Measurements from ENCODE around the gene TXNRD2.
"Not testable (repeated sequence)": the region's sequence is repeated elsewhere in the genome, so short reads cannot be mapped to it uniquely, and the experiment has no call there.

Gene TXNRD2

GRCh38 chr22:19914201-19914943 is 27.2 kb downstream of the TXNRD2 start:
- intact Hi-C loops (cut with DNase I), result no loop called here
- no peak for DNase-seq

- intact Hi-C loops (cut with DNase I), result no loop called here
- DNase-seq, result no peak
These were observed 28.2 kb downstream of the TXNRD2 start for GRCh38 chr22:19913337-19913936.

- intact Hi-C loops (cut with DNase I), result no loop called here
- no peak for DNase-seq
These were observed 29.2 kb downstream of the TXNRD2 start for GRCh38 chr22:19912271-19912999.

GRCh38 chr22:19911540-19912270 is 29.9 kb downstream of the TXNRD2 start:
- no peak for DNase-seq
- intact Hi-C loops (cut with DNase I), result loop anchor here (2.0 kb wide), 1 partner anchor 179 kb away; no protein-coding TSS in a partner anchor

GRCh38 chr22:19910180-19910744 is 31.4 kb downstream of the TXNRD2 start:
- no peak for DNase-seq
- intact Hi-C loops (cut with DNase I), result loop anchor here (2.0 kb wide), 1 partner anchor 177 kb away; no protein-coding TSS in a partner anchor

- peak; percentile 64 to 95 (median 87) for DNase-seq
- intact Hi-C loops (cut with DNase I), result loop anchor here (2.0 kb wide), 1 partner anchor 177 kb away; no protein-coding TSS in a partner anchor
These were observed 32.1 kb downstream of the TXNRD2 start for GRCh38 chr22:19909350-19910179.

GRCh38 chr22:19907902-19908301 is 33.7 kb downstream of the TXNRD2 start:
- DNase-seq; intact Hi-C loops (cut with DNase I): not testable (repeated sequence)

- DNase-seq; intact Hi-C loops (cut with DNase I): not testable (repeated sequence)
These were observed 34.8 kb downstream of the TXNRD2 start for GRCh38 chr22:19906864-19907263.

- intact Hi-C loops (cut with DNase I), result no loop called here
- no peak for DNase-seq
These were observed 36.0 kb downstream of the TXNRD2 start for GRCh38 chr22:19905347-19906276.

- no peak for DNase-seq
- intact Hi-C loops (cut with DNase I), result no loop called here
These were observed 36.7 kb downstream of the TXNRD2 start for GRCh38 chr22:19904935-19905334.

GRCh38 chr22:19904174-19904856 is 37.3 kb downstream of the TXNRD2 start:
- no peak for DNase-seq
- intact Hi-C loops (cut with DNase I), result no loop called here

GRCh38 chr22:19903513-19903912 is 38.1 kb downstream of the TXNRD2 start:
- intact Hi-C loops (cut with DNase I), result no loop called here
- no peak for DNase-seq

GRCh38 chr22:19903031-19903430 is 38.6 kb downstream of the TXNRD2 start:
- no peak for DNase-seq
- intact Hi-C loops (cut with DNase I), result no loop called here

- no peak for DNase-seq
- intact Hi-C loops (cut with DNase I), result no loop called here
These were observed 39.3 kb downstream of the TXNRD2 start for GRCh38 chr22:19902245-19902715.

GRCh38 chr22:19901577-19902244 is 39.9 kb downstream of the TXNRD2 start:
- no peak for DNase-seq
- intact Hi-C loops (cut with DNase I), result no loop called here
